ENCODE results near the gene WEE1.
"Not testable (repeated sequence)": the region's sequence is repeated elsewhere in the genome, so short reads cannot be mapped to it uniquely, and the experiment has no call there.

Gene WEE1

GRCh38 chr11:9533736-9534473 lies 39.6 kb upstream of the WEE1 start:
- TF ChIP-seq CTBP1 (IDR thresholded peaks at IDR 0.05; ENCODE audit: borderline replicate concordance) = no peak
- TF ChIP-seq NFRKB (IDR thresholded peaks at IDR 0.05) = no peak
- TF ChIP-seq ELF4 (IDR thresholded peaks at IDR 0.05) = no peak
- no peak for TF ChIP-seq FOXM1 (IDR thresholded peaks at IDR 0.05; ENCODE audit: borderline replicate concordance)
- TF ChIP-seq L3MBTL2 (conservative IDR thresholded peaks at IDR 0.05) = no peak
- no peak for TF ChIP-seq SP1 (IDR thresholded peaks at IDR 0.05)
- no peak for TF ChIP-seq ARNT (IDR thresholded peaks at IDR 0.05)
- no peak for TF ChIP-seq FOXK2 (IDR thresholded peaks at IDR 0.05)
- TF ChIP-seq BHLHE40 (IDR thresholded peaks at IDR 0.05; ENCODE audit: borderline replicate concordance) = no peak
- TF ChIP-seq FOXA1 (IDR thresholded peaks at IDR 0.05) = no peak
- TF ChIP-seq, protein P1, sequence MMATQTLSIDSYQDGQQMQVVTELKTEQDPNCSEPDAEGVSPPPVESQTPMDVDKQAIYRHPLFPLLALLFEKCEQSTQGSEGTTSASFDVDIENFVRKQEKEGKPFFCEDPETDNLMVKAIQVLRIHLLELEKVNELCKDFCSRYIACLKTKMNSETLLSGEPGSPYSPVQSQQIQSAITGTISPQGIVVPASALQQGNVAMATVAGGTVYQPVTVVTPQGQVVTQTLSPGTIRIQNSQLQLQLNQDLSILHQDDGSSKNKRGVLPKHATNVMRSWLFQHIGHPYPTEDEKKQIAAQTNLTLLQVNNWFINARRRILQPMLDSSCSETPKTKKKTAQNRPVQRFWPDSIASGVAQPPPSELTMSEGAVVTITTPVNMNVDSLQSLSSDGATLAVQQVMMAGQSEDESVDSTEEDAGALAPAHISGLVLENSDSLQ (IDR thresholded peaks at IDR 0.05) = no peak
- TF ChIP-seq HDGF (IDR thresholded peaks at IDR 0.05; ENCODE audit: borderline replicate concordance) = no peak
- POLR2A ChIA-PET = interaction anchor here (2.9 kb wide), 1 partner anchor 38 kb away, joined by 25 read pairs; the partner anchor contains the start of gene WEE1
- DNase-seq (ENCODE audit: extremely low spot score) = no peak
- CTCF ChIA-PET = interaction anchor here (0.6 to 1.8 kb wide), 8 partner anchors 8 to 262 kb away, joined by 3 to 11 read pairs (median 4); no protein-coding TSS in a partner anchor

- DNase-seq (ENCODE audit: extremely low spot score) = peak; percentile 71
- TF ChIP-seq L3MBTL2 (conservative IDR thresholded peaks at IDR 0.05) (no peak), NFRKB (IDR thresholded peaks at IDR 0.05) (no peak), LEF1 (IDR thresholded peaks at IDR 0.05; ENCODE audit: borderline replicate concordance) (no peak), HDGF (IDR thresholded peaks at IDR 0.05; ENCODE audit: borderline replicate concordance) (no peak), FOXA1 (IDR thresholded peaks at IDR 0.05) (no peak), FOXM1 (IDR thresholded peaks at IDR 0.05; ENCODE audit: borderline replicate concordance) (no peak), ELF4 (IDR thresholded peaks at IDR 0.05) (no peak), ARNT (IDR thresholded peaks at IDR 0.05) (no peak), BHLHE40 (IDR thresholded peaks at IDR 0.05; ENCODE audit: borderline replicate concordance) (no peak), SUZ12 (IDR thresholded peaks at IDR 0.05) (no peak), TARDBP (IDR thresholded peaks at IDR 0.05) (no peak)
- CTCF ChIA-PET = interaction anchor here (0.6 to 1.8 kb wide), 19 partner anchors 9 to 850 kb away, joined by 3 to 11 read pairs (median 5); no protein-coding TSS in a partner anchor
- POLR2A ChIA-PET = interaction anchor here (0.8 to 2.9 kb wide), 3 partner anchors 37 to 73 kb away, joined by 3 to 25 read pairs (median 5); partner anchors contain the start of gene WEE1
Measured at GRCh38 chr11:9535189-9535781, 38.2 kb upstream of the WEE1 start.

DNA sequence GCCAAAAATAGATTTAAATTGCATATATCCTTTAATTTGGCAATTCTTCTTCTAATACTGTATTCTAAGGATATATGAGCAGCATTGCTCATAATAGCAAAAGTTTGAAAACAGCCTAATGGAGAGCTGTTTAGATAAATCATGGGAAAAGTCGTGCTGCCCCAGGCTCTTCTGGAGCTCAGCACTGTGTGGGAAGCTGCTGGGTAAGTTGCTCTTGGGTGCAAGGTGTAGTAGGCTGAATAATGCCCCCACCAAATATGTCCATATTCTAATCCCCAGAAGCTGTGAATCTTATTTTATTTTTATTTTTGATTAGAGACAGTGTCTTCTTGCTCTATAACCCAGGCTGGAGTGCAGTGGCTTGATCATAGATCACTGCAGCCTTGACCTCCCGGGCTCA lies 34.9 kb upstream of the WEE1 start:
- POLR2A ChIA-PET = no interaction called here
- no peak for DNase-seq (ENCODE audit: extremely low spot score)
- no peak for TF ChIP-seq L3MBTL2 (conservative IDR thresholded peaks at IDR 0.05)
- no peak for TF ChIP-seq NFRKB (IDR thresholded peaks at IDR 0.05)
- TF ChIP-seq BHLHE40 (IDR thresholded peaks at IDR 0.05; ENCODE audit: borderline replicate concordance) = no peak
- no peak for TF ChIP-seq FOXA1 (IDR thresholded peaks at IDR 0.05)
- CTCF ChIA-PET = no interaction called here

DNA sequence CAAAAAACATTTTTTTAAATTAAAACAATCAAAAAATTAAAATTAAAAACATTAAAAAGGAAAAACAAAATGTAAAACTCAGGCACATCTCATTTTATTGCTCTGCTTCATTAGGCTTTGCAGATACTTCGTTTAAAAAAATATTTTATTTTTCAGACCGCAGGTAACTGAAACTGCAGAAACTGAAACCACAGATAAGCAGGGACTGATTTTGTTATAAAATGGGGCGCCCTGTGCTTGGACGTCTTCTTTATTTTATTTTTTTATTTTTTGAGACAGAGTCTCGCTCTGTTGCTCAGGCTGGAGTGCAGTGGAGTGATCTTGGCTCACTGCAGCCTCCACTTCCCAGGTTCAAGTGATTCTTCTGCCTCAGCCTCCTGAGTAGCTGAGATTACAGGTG lies 24.3 kb upstream of the WEE1 start:
- CTCF ChIA-PET = interaction anchor here (2.0 kb wide), 1 partner anchor 14 kb away, joined by 7 read pairs; no protein-coding TSS in a partner anchor
- POLR2A ChIA-PET; DNase-seq (ENCODE audit: extremely low spot score): not testable (repeated sequence)

GRCh38 chr11:9550191-9550628 lies 23.3 kb upstream of the WEE1 start:
- no peak for DNase-seq (ENCODE audit: extremely low spot score)
- POLR2A ChIA-PET = no interaction called here
- no peak for TF ChIP-seq SUZ12 (IDR thresholded peaks at IDR 0.05)
- TF ChIP-seq BHLHE40 (IDR thresholded peaks at IDR 0.05; ENCODE audit: borderline replicate concordance) = no peak
- TF ChIP-seq LEF1 (IDR thresholded peaks at IDR 0.05; ENCODE audit: borderline replicate concordance) = no peak
- CTCF ChIA-PET = interaction anchor here (2.0 kb wide), 1 partner anchor 15 kb away, joined by 7 read pairs; no protein-coding TSS in a partner anchor

- CTCF ChIA-PET = interaction anchor here (1.9 kb wide), 1 partner anchor 26 kb away, joined by 5 read pairs; no protein-coding TSS in a partner anchor
- TF ChIP-seq, protein P1 (IDR thresholded peaks at IDR 0.05) = no peak
- DNase-seq (ENCODE audit: extremely low spot score) = no peak
- POLR2A ChIA-PET = no interaction called here
Measured at GRCh38 chr11:9561279-9561982, 12.0 kb upstream of the WEE1 start.

- DNase-seq (ENCODE audit: extremely low spot score) = no peak
- ChIA-PET CTCF (interaction anchor here (2.9 kb wide), 1 partner anchor 27 kb away, joined by 8 read pairs; no protein-coding TSS in a partner anchor), POLR2A (no interaction called here)
- TF ChIP-seq CTBP1 (IDR thresholded peaks at IDR 0.05; ENCODE audit: borderline replicate concordance) (no peak), BHLHE40 (IDR thresholded peaks at IDR 0.05; ENCODE audit: borderline replicate concordance) (no peak), L3MBTL2 (conservative IDR thresholded peaks at IDR 0.05) (no peak), SUZ12 (IDR thresholded peaks at IDR 0.05) (no peak), FOXA1 (IDR thresholded peaks at IDR 0.05) (no peak), SP1 (IDR thresholded peaks at IDR 0.05) (no peak), FOXM1 (IDR thresholded peaks at IDR 0.05; ENCODE audit: borderline replicate concordance) (no peak), HDGF (IDR thresholded peaks at IDR 0.05; ENCODE audit: borderline replicate concordance) (no peak), ARNT (IDR thresholded peaks at IDR 0.05) (no peak), ELF4 (IDR thresholded peaks at IDR 0.05) (no peak), ZNF384 (IDR thresholded peaks at IDR 0.05) (no peak), FOXK2 (IDR thresholded peaks at IDR 0.05) (no peak), LEF1 (IDR thresholded peaks at IDR 0.05; ENCODE audit: borderline replicate concordance) (no peak)
- TF ChIP-seq, protein P1 (IDR thresholded peaks at IDR 0.05) = no peak
Measured at GRCh38 chr11:9562716-9563115, 10.8 kb upstream of the WEE1 start.

Measured in HEK293T (cell line).